ENCODE results near the gene ITGBL1.

ITGBL1 gene

DNA sequence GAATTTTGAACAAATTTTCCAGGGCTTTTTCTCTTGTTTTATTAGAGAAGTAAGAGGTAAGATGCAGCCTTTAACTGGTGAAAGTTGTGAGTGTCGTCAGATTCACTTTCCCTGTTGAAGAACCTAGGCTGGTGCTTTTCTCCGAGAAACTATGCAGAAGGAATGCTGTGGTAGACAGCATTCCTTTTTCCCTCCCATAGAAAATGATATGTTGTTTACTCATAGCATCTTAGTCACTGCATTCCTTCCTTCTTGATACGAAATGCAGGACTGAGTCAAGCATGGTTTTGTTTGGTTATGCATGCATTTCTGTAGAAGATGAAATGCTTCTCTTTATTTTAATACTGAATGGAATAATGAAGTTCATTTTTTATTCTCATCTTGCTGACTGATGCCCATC lies 3.4 kb downstream of the ITGBL1 start:
- no peaks in the 10 kb centered on the region for H3K36me3 Mint-ChIP-seq (ENCODE audit: low read depth)
- H3K9me3 Mint-ChIP-seq, result peaks cover 10% of the 10 kb centered on the region

DNA sequence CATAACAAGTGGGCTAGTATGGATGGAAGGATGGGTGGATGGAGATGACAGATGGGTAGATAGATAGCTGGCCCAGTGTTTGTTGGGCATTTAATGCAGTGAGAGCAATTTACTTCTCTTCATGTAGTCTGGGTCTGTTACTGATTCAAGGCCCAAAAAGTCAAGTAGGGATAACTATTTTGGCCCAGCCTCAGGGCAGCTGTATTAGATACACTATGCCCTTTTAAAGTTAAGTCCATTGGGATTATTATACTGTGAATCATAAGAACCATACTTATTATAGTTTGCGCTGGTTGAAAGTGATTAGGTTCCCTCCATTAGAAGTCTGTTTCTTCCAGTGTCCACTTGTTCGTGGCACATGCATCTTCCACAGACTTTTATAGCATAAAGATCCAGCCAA lies 4.7 kb downstream of the ITGBL1 start:
- TF ChIP-seq, protein P1, sequence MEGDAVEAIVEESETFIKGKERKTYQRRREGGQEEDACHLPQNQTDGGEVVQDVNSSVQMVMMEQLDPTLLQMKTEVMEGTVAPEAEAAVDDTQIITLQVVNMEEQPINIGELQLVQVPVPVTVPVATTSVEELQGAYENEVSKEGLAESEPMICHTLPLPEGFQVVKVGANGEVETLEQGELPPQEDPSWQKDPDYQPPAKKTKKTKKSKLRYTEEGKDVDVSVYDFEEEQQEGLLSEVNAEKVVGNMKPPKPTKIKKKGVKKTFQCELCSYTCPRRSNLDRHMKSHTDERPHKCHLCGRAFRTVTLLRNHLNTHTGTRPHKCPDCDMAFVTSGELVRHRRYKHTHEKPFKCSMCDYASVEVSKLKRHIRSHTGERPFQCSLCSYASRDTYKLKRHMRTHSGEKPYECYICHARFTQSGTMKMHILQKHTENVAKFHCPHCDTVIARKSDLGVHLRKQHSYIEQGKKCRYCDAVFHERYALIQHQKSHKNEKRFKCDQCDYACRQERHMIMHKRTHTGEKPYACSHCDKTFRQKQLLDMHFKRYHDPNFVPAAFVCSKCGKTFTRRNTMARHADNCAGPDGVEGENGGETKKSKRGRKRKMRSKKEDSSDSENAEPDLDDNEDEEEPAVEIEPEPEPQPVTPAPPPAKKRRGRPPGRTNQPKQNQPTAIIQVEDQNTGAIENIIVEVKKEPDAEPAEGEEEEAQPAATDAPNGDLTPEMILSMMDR (IDR thresholded peaks at IDR 0.05), result no peak

More for the DNA sequence above, 3.4 kb downstream of the ITGBL1 start:
- no peak for DNase-seq
- Mint-ChIP-seq H3K27me3 (ENCODE audit: low read depth, poor library complexity) (peaks cover 7% of the 10 kb centered on the region), H3K27ac (no peak overlapping the region), H3K4me1 (no peaks in the 10 kb centered on the region), H3K4me3 (no peak overlapping the region)
- TF ChIP-seq, protein P1 (IDR thresholded peaks at IDR 0.05), result no peak

DNA sequence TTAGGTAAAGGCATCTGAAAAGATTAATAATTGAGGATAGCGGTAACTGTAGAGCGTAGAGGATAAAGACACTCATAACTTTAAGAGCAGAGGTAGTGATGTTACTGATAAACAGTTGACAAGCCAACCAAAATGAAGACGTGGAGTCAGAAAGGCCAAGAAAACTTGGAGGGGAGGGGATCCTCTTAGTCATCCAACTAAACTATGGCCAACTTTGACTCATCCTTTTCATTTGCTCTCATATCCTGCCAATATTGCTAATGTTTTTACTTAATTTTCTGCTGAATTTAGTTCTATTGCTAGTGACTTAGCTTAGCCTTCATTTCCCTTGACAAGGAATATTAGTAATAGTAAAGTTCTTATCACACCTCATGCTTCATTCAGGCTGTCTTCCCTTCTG lies 13.4 kb downstream of the ITGBL1 start:
- Mint-ChIP-seq H3K4me3 (no peak overlapping the region), H3K9me3 (no peaks in the 10 kb centered on the region), H3K27ac (no peak overlapping the region), H3K27me3 (ENCODE audit: low read depth, poor library complexity) (peaks cover 3% of the 10 kb centered on the region), H3K36me3 (ENCODE audit: low read depth) (no peaks in the 10 kb centered on the region), H3K4me1 (no peaks in the 10 kb centered on the region)
- DNase-seq, result no peak
- TF ChIP-seq, protein P1 (IDR thresholded peaks at IDR 0.05), result no peak

More for the DNA sequence above, 4.7 kb downstream of the ITGBL1 start:
- no peaks in the 10 kb centered on the region for H3K36me3 Mint-ChIP-seq (ENCODE audit: low read depth)
- peaks cover 10% of the 10 kb centered on the region for H3K27me3 Mint-ChIP-seq (ENCODE audit: low read depth, poor library complexity)
- H3K4me1 Mint-ChIP-seq, result no peaks in the 10 kb centered on the region
- no peak for DNase-seq
- no peak overlapping the region for H3K4me3 Mint-ChIP-seq
- no peak overlapping the region for H3K27ac Mint-ChIP-seq
- peaks cover 10% of the 10 kb centered on the region for H3K9me3 Mint-ChIP-seq

DNA sequence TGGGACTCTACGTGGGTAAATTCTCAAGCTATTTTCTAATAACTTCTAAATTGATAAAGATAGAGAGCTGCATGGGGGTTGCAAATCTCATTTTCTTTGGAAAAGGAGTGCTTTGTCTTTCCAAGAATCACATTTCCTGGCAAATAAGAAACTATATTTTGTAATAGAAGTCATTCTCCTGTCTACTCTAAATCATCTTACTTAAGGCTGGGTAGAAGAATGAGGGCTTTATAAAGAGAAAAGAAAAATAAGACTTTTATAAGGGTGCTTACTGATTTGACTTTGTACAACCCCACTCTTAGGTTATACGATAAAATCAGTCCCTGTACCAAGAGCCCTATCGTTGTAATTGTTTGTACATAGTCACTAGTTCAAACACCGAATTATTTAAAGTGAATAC lies 14.9 kb downstream of the ITGBL1 start:
- H3K4me3 Mint-ChIP-seq, result no peak overlapping the region
- no peaks in the 10 kb centered on the region for H3K9me3 Mint-ChIP-seq
- no peaks in the 10 kb centered on the region for H3K36me3 Mint-ChIP-seq (ENCODE audit: low read depth)
- no peaks in the 10 kb centered on the region for H3K4me1 Mint-ChIP-seq
- TF ChIP-seq, protein P1 (IDR thresholded peaks at IDR 0.05), result no peak
- no peaks in the 10 kb centered on the region for H3K27me3 Mint-ChIP-seq (ENCODE audit: low read depth, poor library complexity)
- H3K27ac Mint-ChIP-seq, result no peak overlapping the region
- no peak for DNase-seq

DNA sequence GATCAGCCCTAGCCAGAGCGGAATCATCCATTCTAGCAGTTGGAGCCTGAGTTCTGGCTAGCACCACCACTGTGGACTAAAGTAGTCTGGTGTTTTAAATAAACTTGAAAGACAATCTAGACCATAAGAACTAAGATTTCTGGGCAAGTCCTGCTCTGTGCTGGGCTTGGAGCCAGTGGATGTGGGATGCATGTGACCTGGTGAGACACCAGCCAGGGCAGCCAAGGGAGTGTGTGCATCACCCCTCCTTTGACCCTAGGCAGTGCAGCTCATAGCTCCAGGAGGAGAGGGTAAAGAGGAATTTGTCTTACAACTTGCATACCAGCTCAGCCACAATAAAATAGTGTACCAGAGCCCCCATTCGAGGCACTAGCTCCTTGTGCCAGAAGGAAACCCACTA lies 21.0 kb downstream of the ITGBL1 start:
- Mint-ChIP-seq H3K27me3 (ENCODE audit: low read depth, poor library complexity) (peaks cover 3% of the 10 kb centered on the region), H3K9me3 (no peaks in the 10 kb centered on the region), H3K4me1 (peaks cover 11% of the 10 kb centered on the region), H3K27ac (no peak overlapping the region), H3K4me3 (no peak overlapping the region), H3K36me3 (ENCODE audit: low read depth) (no peaks in the 10 kb centered on the region)
- TF ChIP-seq, protein P1 (IDR thresholded peaks at IDR 0.05), result no peak
- DNase-seq, result no peak

DNA sequence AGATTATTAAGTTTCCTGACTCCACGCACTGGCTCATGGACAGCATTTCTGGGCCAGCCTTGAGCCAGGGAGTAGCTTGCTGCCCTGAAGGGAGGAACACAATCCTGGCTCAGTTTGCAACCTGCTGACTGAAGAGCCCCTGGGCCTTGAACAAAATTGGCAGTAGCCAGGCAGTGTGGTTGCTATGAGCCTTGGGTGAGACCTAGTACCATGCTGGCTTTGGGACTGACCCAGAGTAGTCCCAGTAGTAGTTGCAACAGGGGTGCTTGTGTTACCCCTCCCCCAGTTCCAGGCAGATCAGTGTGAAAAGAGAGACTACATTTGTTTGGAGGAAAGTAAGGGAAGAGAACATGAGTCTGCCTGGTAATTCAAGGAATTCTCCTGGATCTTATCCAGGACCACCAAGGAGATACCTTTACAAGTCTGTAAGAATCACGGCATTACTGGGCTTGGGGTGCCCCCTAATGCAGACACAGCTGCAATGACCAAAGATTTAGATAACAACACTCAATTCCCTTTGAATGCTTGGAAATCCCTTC lies 22.0 kb downstream of the ITGBL1 start:
- H3K36me3 Mint-ChIP-seq (ENCODE audit: low read depth), result no peaks in the 10 kb centered on the region
- no peaks in the 10 kb centered on the region for H3K9me3 Mint-ChIP-seq
- H3K4me3 Mint-ChIP-seq, result no peak overlapping the region
- TF ChIP-seq, protein P1 (IDR thresholded peaks at IDR 0.05), result peak; percentile 47
- H3K27me3 Mint-ChIP-seq (ENCODE audit: low read depth, poor library complexity), result peaks cover 3% of the 10 kb centered on the region
- peaks cover 11% of the 10 kb centered on the region for H3K4me1 Mint-ChIP-seq
- H3K27ac Mint-ChIP-seq, result no peak overlapping the region
- peak; percentile 16 for DNase-seq

Measured in nephron progenitor cell (in vitro differentiated cells).